Osteoblast (primary cell): ENCODE data around the gene TAL1. TPM values are rescaled to one million over a fixed set of nuclear protein-coding genes. Genes with fewer than 3 reads are reported as not detected.
A peak's percentile ranks its signal among the peaks of the same experiment; 100 is the strongest.

ENCODE experiments used
- DNase-seq: peaks from one replicate; pipeline ENCODE4 v3.0.0; 2011; ENCODE audit warnings: low spot score, mixed read lengths; ENCODE audit not compliant: insufficient read length; ENCODE audit errors: missing footprints
- H2AFZ ChIP-seq: 2 replicates; pipeline ENCODE4 v1.6.0; 2011; ENCODE audit warnings: mild to moderate bottlenecking, low read length
- H3K27ac ChIP-seq: 2 replicates; pipeline ENCODE4 v1.5.1; 2011; ENCODE audit warnings: mild to moderate bottlenecking, low read depth, low read length, moderate library complexity
- H3K27me3 ChIP-seq: 2 replicates; pipeline ENCODE4 v1.6.0; 2012; ENCODE audit warnings: mild to moderate bottlenecking, control low read depth, inconsistent platforms, low read length, moderate library complexity; ENCODE audit not compliant: insufficient read depth
- H3K36me3 ChIP-seq: 2 replicates; pipeline ENCODE4 v1.5.1; 2011; ENCODE audit warnings: mild to moderate bottlenecking, low read length, control low read depth, moderate library complexity; ENCODE audit not compliant: insufficient read depth
- H3K4me1 ChIP-seq: 2 replicates; pipeline ENCODE4 v1.5.1; 2011; ENCODE audit warnings: mild to moderate bottlenecking, low read length, control low read depth, moderate library complexity; ENCODE audit not compliant: insufficient read depth
- H3K4me2 ChIP-seq: 2 replicates; pipeline ENCODE4 v1.6.0; 2011; ENCODE audit warnings: mild to moderate bottlenecking, low read length; ENCODE audit not compliant: insufficient read depth
- H3K4me3 ChIP-seq: fragments of 200-600 bp; sonication (generic); 3 replicates; pipeline ENCODE4 v1.5.1; 2012; ENCODE audit warnings: mild to moderate bottlenecking, low read length, inconsistent platforms; ENCODE audit not compliant: insufficient read depth
- H3K79me2 ChIP-seq: 2 replicates; pipeline ENCODE4 v1.6.0; 2012; ENCODE audit warnings: mild to moderate bottlenecking, low read length, control low read depth, inconsistent platforms; ENCODE audit not compliant: insufficient read depth
- H3K9me3 ChIP-seq: 2 replicates; pipeline ENCODE4 v1.5.1; 2011; ENCODE audit warnings: low read depth, low read length, control low read depth
- H4K20me1 ChIP-seq: 2 replicates; pipeline ENCODE4 v1.6.0; 2012; ENCODE audit warnings: mild to moderate bottlenecking, low read length, control low read depth; ENCODE audit not compliant: insufficient read depth
- CTCF ChIP-seq: IDR thresholded peaks from 2 replicates; pipeline ENCODE4 v1.5.1; 2011; ENCODE audit warnings: mild to moderate bottlenecking, low read depth, low read length, moderate library complexity; ENCODE audit errors: extremely low read depth
- total RNA-seq: library from RNA; depleted of rRNA; stranded (reverse); fragments of >200 nt; gene quantifications from 2 replicates; pipeline ENCODE4 v1.2.3, GENCODE V29; 2012

TAL1 gene
- total RNA-seq, 1 donor, result not detected

GRCh38 chr1:47175227-47175934 lies 56.6 kb downstream of the TAL1 start:
- H3K79me2 ChIP-seq, result no peaks in the 10 kb centered on the region
- H3K4me1 ChIP-seq, result peaks cover 11% of the 10 kb centered on the region
- H2AFZ ChIP-seq, result peak overlapping the region; percentile 38
- H4K20me1 ChIP-seq, result no peaks in the 10 kb centered on the region
- no peak overlapping the region for H3K4me3 ChIP-seq
- no peak overlapping the region for H3K27ac ChIP-seq
- H3K4me2 ChIP-seq, result peak overlapping the region; percentile 57
- peak; percentile 96 for TF ChIP-seq CTCF
- no peaks in the 10 kb centered on the region for H3K36me3 ChIP-seq
- H3K9me3 ChIP-seq, result no peaks in the 10 kb centered on the region
- H3K27me3 ChIP-seq, result no peaks in the 10 kb centered on the region
- peak; percentile 93 for DNase-seq

DNA sequence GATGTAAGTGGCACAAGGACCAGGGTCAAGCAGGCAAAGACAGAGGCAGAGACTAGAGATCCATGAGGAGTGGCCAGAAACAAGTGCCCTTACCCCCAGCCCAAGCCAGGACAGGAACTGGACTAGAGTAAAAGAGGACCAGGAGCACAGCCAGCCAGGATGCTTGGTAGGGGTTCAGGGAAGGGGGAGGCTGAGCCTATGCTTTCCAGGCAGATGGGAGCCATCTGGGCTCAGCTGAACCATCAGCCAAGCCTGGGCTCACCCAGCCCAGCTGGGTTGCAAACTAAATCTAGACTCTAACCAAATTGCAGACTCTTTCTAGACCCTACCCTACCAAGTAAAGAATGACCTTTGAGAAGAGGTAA lies 57.4 kb downstream of the TAL1 start:
- Histone ChIP-seq H4K20me1 (no peaks in the 10 kb centered on the region), H2AFZ (no peak overlapping the region), H3K9me3 (no peaks in the 10 kb centered on the region), H3K36me3 (no peaks in the 10 kb centered on the region), H3K27ac (no peak overlapping the region), H3K4me2 (no peak overlapping the region), H3K4me1 (peaks cover 10% of the 10 kb centered on the region), H3K27me3 (no peaks in the 10 kb centered on the region), H3K4me3 (no peak overlapping the region), H3K79me2 (no peaks in the 10 kb centered on the region)
- no peak for TF ChIP-seq CTCF
- no peak for DNase-seq

GRCh38 chr1:47172782-47173181 lies 59.2 kb downstream of the TAL1 start:
- Histone ChIP-seq H3K27ac (no peak overlapping the region), H3K4me1 (no peaks in the 10 kb centered on the region), H3K4me2 (no peak overlapping the region), H3K9me3 (no peaks in the 10 kb centered on the region), H2AFZ (no peak overlapping the region), H3K4me3 (no peak overlapping the region), H4K20me1 (no peaks in the 10 kb centered on the region), H3K27me3 (no peaks in the 10 kb centered on the region), H3K79me2 (no peaks in the 10 kb centered on the region), H3K36me3 (no peaks in the 10 kb centered on the region)
- DNase-seq, result no peak
- TF ChIP-seq CTCF, result no peak

Other genes starting within 250 kb of the TAL1 start
- 0.59 and 0.72 TPM in 2 replicates for gene CYP4X1, start 208.6 kb downstream of the TAL1 start, total RNA-seq
- not detected in 2 replicates for gene CYP4Z1, start 165.0 kb downstream of the TAL1 start, total RNA-seq
- not detected in 2 replicates for gene CYP4A22, start 94.8 kb downstream of the TAL1 start, total RNA-seq
- gene PDZK1IP1, start 42.2 kb downstream of the TAL1 start, total RNA-seq, result not detected in 2 replicates
- 4.0 and 6.5 TPM in 2 replicates for gene STIL, start 81.9 kb upstream of the TAL1 start, total RNA-seq
- gene CMPK1, start 101.6 kb upstream of the TAL1 start, total RNA-seq, result 111 and 119 TPM in 2 replicates
- gene FOXE3, start 184.1 kb upstream of the TAL1 start, total RNA-seq, result not detected in 2 replicates
- gene FOXD2, start 205.8 kb upstream of the TAL1 start, total RNA-seq, result 0.59 and 0.72 TPM in 2 replicates